WERI-Rb-1 (cell line): Measurements from ENCODE around the gene SLC22A4.

Experiments used
- DNase-seq: peaks from one replicate; pipeline ENCODE4 v3.0.0-alpha.2; 2020
- H3K27ac ChIP-seq: fragments of 250-450 bp; sonication (Bioruptor Pico); 2 replicates; pipeline ENCODE4 v1.5.1; 2020; ENCODE audit warnings: mild to moderate bottlenecking, moderate library complexity
- H3K27me3 ChIP-seq: fragments of 250-450 bp; sonication (Bioruptor Pico); 2 replicates; pipeline ENCODE4 v1.5.1; 2021; ENCODE audit warnings: mild to moderate bottlenecking, low read depth, moderate library complexity; ENCODE audit not compliant: insufficient read depth, severe bottlenecking
- H3K36me3 ChIP-seq: fragments of 250-450 bp; sonication (Bioruptor Pico); 2 replicates; pipeline ENCODE4 v1.5.1; 2020; ENCODE audit warnings: mild to moderate bottlenecking, moderate library complexity
- H3K4me3 ChIP-seq: 2 replicates; pipeline ENCODE4 v1.5.1; 2011; ENCODE audit warnings: low read depth, mild to moderate bottlenecking, control low read depth, low read length
- H3K9me3 ChIP-seq: fragments of 250-450 bp; sonication (Bioruptor Pico); 2 replicates; pipeline ENCODE4 v1.5.1; 2021; ENCODE audit warnings: mild to moderate bottlenecking, moderate library complexity; ENCODE audit not compliant: severe bottlenecking
- CTCF ChIP-seq: IDR thresholded peaks from 2 replicates; pipeline ENCODE4 v1.5.1; 2011; ENCODE audit warnings: low read depth, mild to moderate bottlenecking, control low read depth, inconsistent platforms, low read length

Gene SLC22A4

GRCh38 chr5:132293992-132294727, at the start of gene SLC22A4:
TSS of gene SLC22A4 (plus strand) at chr5:132294394. CDS start at chr5:132294617, 223 bp downstream.
- Histone ChIP-seq H3K36me3 (no peaks in the 10 kb centered on the region), H3K9me3 (no peaks in the 10 kb centered on the region), H3K4me3 (peak within 1 kb of the TSS; percentile 73), H3K27me3 (peaks cover 2% of the 10 kb centered on the region), H3K27ac (peak within 1 kb of the TSS; percentile 96)
- TF ChIP-seq CTCF = no peak
- peak; percentile 97 for DNase-seq

DNA sequence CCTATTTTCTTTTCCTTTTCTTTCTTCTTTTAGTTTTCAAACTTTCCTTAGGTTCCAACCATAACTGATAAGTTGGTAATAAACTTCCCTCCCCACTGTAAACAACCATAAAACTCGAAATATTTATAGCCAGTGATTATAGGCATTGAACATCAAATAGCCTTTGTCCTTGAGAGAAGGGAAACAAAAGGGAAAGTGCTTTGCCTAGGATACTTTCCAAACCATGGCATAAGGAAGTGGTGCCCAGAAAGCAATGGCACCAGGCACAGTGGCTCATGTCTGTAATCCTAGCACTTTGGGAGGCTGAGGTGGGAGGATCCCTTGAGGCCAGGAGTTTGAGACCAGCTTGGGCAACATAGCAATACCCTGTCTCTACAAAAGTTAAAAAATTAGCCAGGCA, 48.6 kb upstream of the SLC22A4 start:
- no peaks in the 10 kb centered on the region for H3K27me3 ChIP-seq
- TF ChIP-seq CTCF = no peak
- H3K9me3 ChIP-seq = peaks cover 7% of the 10 kb centered on the region
- no peak overlapping the region for H3K27ac ChIP-seq
- H3K4me3 ChIP-seq = no peak overlapping the region
- DNase-seq = no peak
- H3K36me3 ChIP-seq = no peaks in the 10 kb centered on the region

- DNase-seq = no peak
- TF ChIP-seq CTCF = no peak
- H3K36me3 ChIP-seq = no peaks in the 10 kb centered on the region
- H3K27ac ChIP-seq = no peak overlapping the region
- H3K9me3 ChIP-seq = peaks cover 7% of the 10 kb centered on the region
- H3K27me3 ChIP-seq = no peaks in the 10 kb centered on the region
- no peak overlapping the region for H3K4me3 ChIP-seq
Observed at GRCh38 chr5:132246806-132247205, 47.4 kb upstream of the SLC22A4 start.

- Histone ChIP-seq H3K27ac (peak overlapping the region; percentile 49), H3K27me3 (no peaks in the 10 kb centered on the region), H3K9me3 (peaks cover 3% of the 10 kb centered on the region), H3K36me3 (no peaks in the 10 kb centered on the region), H3K4me3 (no peak overlapping the region)
- peak; percentile 54 for DNase-seq
- TF ChIP-seq CTCF = no peak
Observed at GRCh38 chr5:132250547-132250946, 43.6 kb upstream of the SLC22A4 start.

GRCh38 chr5:132251220-132251725, 42.9 kb upstream of the SLC22A4 start:
- H3K27me3 ChIP-seq = no peaks in the 10 kb centered on the region
- H3K36me3 ChIP-seq = no peaks in the 10 kb centered on the region
- H3K27ac ChIP-seq = peak overlapping the region; percentile 49
- TF ChIP-seq CTCF = no peak
- peak; percentile 64 for DNase-seq
- no peaks in the 10 kb centered on the region for H3K9me3 ChIP-seq
- H3K4me3 ChIP-seq = no peak overlapping the region

DNA sequence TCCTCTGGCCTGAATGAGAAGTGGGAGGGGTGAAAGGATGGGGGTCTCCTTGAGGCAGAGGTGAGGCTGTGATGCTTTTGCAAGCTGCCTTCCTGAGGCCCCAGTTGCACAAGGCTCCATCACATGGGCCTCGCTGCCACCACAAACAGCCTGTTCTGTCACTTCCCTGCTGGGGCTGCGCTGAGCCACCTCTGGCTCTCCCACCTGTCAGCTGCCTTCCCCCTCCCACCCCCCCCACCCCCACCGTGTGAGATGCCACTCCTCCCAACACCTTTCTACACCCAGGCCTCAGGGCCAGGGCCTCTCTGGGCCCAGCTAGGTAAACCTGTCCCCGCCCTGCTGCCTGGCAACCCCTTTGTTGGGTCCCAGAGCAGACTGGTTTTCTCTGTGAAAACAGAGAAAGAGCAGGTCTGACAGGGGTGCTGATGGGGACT, 41.2 kb upstream of the SLC22A4 start:
- Histone ChIP-seq H3K27me3 (no peaks in the 10 kb centered on the region), H3K4me3 (no peak overlapping the region), H3K27ac (no peak overlapping the region), H3K9me3 (peaks cover 2% of the 10 kb centered on the region), H3K36me3 (no peaks in the 10 kb centered on the region)
- TF ChIP-seq CTCF = no peak
- peak; percentile 6 for DNase-seq
